Bronchial epithelial cell (primary cell): Measurements from ENCODE around the gene SLC31A2. TPM values are rescaled to one million over a fixed set of nuclear protein-coding genes. Genes with fewer than 3 reads are reported as not detected.

ENCODE experiments used
- DNase-seq: peaks from one replicate; pipeline ENCODE4 v3.0.0-alpha.2; 2010; ENCODE audit warnings: low read depth
- FAIRE-seq: peaks from 2 replicates; lab custom pipeline; 2011; peaks lifted over from hg19 to GRCh38; lab: Jason Lieb, UNC
- H3K27me3 ChIP-seq: 2 replicates; pipeline ENCODE4 v1.5.1; 2011; ENCODE audit warnings: low read length; ENCODE audit not compliant: control insufficient read depth, insufficient read depth
- H3K36me3 ChIP-seq: 2 replicates; pipeline ENCODE4 v1.5.1; 2011; ENCODE audit warnings: low read length; ENCODE audit not compliant: control insufficient read depth, insufficient read depth
- H3K4me3 ChIP-seq: 2 replicates; pipeline ENCODE4 v1.5.1; 2011; ENCODE audit warnings: mild to moderate bottlenecking, low read depth, low read length, control low read depth
- total RNA-seq: library from RNA; depleted of rRNA; stranded (reverse); fragments of >200 nt; gene quantifications from 2 replicates; pipeline ENCODE4 v1.2.1, GENCODE V29; 2014
- TF ChIP-seq, protein P1 (sequence below): IDR thresholded peaks from 2 replicates; pipeline ENCODE4 v1.5.1; 2011; ENCODE audit warnings: mild to moderate bottlenecking, moderate library complexity, low read length, control low read depth, inconsistent platforms; ENCODE audit not compliant: insufficient read depth, severe bottlenecking

The SLC31A2 gene
- total RNA-seq, 1 donor from 2014 or later = 42.6 TPM

DNA sequence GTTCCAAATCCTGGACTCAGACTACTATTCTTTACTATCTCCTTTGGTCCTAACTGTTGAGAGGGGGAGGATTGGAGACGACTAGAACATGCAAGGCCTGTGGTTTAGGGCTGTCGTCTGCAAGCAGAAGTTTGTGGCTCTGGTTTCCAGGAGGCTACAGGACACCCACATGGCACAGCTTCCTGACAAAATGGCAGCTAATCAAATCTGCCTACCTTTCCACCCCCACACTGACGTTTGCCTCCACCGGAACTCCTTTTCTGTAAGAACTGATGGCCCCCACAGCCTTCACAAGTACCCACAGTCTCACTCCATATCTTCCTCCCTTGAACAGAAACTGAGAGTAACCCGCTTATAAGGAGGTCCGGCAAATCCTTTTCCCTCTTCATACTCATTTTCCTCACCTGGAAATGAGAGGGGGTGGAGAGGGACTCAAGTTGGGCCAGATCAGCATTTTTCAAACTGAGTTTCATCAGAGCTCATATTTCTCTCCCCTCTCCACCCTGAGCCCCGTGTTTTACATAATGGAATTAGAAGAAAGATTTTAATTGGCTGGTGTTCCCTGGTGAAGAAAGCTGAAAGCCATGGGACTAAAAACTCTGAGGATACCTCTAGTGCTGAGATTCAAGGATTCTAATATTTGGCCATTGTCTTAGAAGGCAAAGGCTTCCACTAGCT lies 5.2 kb downstream of the SLC31A2 start:
- no peaks in the 10 kb centered on the region for H3K27me3 ChIP-seq
- DNase-seq (no peak), FAIRE-seq (no peak)
- H3K36me3 ChIP-seq = peaks cover 11% of the 10 kb centered on the region
- no peak overlapping the region for H3K4me3 ChIP-seq
- TF ChIP-seq, protein P1, sequence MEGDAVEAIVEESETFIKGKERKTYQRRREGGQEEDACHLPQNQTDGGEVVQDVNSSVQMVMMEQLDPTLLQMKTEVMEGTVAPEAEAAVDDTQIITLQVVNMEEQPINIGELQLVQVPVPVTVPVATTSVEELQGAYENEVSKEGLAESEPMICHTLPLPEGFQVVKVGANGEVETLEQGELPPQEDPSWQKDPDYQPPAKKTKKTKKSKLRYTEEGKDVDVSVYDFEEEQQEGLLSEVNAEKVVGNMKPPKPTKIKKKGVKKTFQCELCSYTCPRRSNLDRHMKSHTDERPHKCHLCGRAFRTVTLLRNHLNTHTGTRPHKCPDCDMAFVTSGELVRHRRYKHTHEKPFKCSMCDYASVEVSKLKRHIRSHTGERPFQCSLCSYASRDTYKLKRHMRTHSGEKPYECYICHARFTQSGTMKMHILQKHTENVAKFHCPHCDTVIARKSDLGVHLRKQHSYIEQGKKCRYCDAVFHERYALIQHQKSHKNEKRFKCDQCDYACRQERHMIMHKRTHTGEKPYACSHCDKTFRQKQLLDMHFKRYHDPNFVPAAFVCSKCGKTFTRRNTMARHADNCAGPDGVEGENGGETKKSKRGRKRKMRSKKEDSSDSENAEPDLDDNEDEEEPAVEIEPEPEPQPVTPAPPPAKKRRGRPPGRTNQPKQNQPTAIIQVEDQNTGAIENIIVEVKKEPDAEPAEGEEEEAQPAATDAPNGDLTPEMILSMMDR = no peak

DNA sequence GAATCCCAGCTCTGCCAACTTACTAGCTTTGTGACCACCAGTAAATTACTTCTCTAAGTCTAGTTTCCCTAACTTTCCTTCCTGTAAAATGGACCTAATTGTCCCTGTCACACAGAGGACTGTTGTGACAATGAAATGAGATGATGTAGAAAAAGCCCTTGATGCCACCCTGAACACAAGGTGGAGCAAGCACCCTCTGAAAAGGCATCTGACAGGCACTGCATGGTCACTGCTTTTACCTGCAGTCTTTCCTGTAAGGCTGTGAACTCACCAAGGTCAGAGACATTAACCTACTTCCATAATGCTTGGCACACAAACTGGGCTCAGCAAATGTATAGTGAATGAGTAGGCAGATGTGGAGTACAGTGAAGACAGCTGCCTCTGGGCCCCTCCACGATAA lies 6.1 kb downstream of the SLC31A2 start:
- no peak overlapping the region for H3K4me3 ChIP-seq
- peaks cover 16% of the 10 kb centered on the region for H3K36me3 ChIP-seq
- TF ChIP-seq, protein P1 = no peak
- no peak for FAIRE-seq
- H3K27me3 ChIP-seq = no peaks in the 10 kb centered on the region
- DNase-seq = no peak

DNA sequence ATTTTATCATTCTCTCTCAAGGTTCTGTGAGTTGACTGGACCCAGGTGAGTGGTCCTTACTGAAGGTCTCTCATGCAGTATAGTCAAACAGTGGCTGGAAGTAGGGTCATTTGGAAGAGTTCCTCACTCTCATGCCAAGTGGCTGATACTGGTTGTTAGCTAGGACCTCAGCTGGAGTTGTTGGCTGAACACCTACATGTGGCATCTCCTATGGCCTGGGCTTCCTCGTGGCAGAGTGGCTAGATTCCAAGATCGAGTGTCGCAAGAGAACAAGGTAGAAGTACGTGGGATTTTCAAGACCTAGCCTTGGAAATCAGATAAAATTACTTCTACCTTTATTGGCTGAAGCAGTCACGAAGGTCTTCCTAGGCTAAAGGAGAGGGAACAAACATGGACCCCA lies 7.6 kb downstream of the SLC31A2 start:
- DNase-seq (no peak), FAIRE-seq (no peak)
- TF ChIP-seq, protein P1 = no peak
- peaks cover 26% of the 10 kb centered on the region for H3K36me3 ChIP-seq
- no peaks in the 10 kb centered on the region for H3K27me3 ChIP-seq
- no peak overlapping the region for H3K4me3 ChIP-seq

DNA sequence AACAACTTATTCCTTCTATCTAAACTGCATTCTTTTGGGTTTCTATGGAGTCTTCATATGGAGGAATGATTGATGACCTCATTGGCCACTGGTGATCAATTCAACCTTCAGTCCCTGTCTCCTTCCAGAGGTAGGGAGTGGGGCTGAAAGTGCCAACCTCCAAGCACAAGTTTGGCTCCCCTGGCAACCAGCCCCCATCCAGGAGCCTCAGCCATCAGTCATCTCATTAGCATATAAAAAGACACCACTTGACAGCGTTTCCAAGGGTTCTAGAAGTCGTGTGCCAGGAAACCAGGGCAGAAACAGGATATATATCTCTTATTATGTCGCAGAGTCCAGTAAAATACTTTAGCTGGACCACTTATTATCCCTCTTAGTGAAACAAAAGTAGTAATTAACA lies 9.8 kb downstream of the SLC31A2 start:
- Histone ChIP-seq H3K4me3 (no peak overlapping the region), H3K36me3 (peaks cover 29% of the 10 kb centered on the region), H3K27me3 (no peaks in the 10 kb centered on the region)
- DNase-seq (peak; percentile 28), FAIRE-seq (no peak)
- TF ChIP-seq, protein P1 = no peak

DNA sequence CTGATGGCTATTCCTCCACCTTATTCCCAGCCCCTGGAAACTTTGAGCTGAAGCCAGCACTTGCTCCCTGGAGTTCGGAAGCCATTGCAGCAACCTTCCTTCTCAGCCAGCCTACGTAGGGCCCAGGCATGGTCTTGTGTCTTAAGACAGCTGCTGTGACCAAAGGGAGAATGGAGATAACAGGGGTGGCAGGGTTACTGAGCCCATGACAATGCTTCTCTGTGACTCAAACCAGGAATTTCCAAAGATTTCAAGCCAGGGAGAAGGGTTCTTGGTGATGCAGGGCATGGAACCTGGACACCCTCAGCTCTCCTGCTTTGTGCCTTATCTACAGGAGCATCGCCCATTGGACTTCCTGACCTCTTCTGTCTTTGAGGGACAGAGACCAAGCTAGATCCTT lies 12.2 kb downstream of the SLC31A2 start:
- H3K4me3 ChIP-seq = no peak overlapping the region
- FAIRE-seq = no peak
- H3K36me3 ChIP-seq = peaks cover 37% of the 10 kb centered on the region

More for the DNA sequence above, 12.2 kb downstream of the SLC31A2 start:
- TF ChIP-seq, protein P1 = no peak
- no peak for DNase-seq
- no peaks in the 10 kb centered on the region for H3K27me3 ChIP-seq
